ENCODE results near the gene SPATA24.
"Not testable (repeated sequence)": the region's sequence is repeated elsewhere in the genome, so short reads cannot be mapped to it uniquely, and the experiment has no call there.

SPATA24 gene

DNA sequence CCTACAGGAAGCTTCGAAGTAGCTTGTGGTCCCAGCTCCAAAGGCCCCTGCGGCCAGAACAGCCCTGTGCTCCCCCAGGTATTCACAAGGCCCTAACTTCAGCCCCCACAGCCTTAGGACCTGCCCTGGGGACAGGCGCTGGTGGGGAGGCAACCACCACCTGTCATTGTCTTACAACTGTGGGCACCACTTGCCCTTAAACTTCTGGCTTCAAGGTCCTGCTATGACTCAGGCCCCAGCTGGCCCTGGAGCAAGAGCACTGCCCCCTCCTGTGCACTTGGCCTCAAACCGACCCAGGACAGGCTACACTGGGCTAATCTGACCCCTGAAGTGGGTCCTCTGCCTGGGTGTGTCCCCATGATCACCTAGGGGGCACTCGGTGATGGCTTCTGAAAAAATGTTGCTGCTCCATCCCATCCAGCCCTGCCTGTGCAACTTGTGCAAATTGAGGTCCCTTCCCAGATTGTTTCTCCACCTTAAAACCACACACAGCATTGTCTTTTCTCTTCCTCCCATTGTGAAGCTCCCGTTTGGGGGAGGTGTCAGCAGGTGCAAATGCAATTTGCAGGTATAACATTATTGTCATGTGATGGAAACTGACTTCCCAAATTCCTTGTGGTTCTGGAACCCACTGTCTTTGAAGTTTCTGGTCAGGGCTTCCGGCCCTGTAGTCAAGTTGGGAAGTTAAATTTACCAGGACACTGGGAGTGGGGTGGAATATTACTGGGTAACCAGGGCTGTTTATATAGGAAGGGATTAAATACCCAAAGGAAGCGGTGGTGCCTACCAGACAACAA lies 7.8 kb downstream of the SPATA24 start:
- no peak for DNase-seq (ENCODE audit: low read depth in 2 of 2, low spot score in 1 of 2)

GRCh38 chr5:139394654-139395566 lies 9.0 kb downstream of the SPATA24 start, which contains the start of gene PROB1:
Gene PROB1 (minus strand): TSS chr5:139395104. CDS start chr5:139395081, 23 bp downstream.
- DNase-seq (ENCODE audit: low read depth in 2 of 2, low spot score in 1 of 2), result no peak

- no peak for DNase-seq (ENCODE audit: low read depth in 2 of 2, low spot score in 1 of 2)
Observed at GRCh38 chr5:139394123-139394653, 9.7 kb downstream of the SPATA24 start.

DNA sequence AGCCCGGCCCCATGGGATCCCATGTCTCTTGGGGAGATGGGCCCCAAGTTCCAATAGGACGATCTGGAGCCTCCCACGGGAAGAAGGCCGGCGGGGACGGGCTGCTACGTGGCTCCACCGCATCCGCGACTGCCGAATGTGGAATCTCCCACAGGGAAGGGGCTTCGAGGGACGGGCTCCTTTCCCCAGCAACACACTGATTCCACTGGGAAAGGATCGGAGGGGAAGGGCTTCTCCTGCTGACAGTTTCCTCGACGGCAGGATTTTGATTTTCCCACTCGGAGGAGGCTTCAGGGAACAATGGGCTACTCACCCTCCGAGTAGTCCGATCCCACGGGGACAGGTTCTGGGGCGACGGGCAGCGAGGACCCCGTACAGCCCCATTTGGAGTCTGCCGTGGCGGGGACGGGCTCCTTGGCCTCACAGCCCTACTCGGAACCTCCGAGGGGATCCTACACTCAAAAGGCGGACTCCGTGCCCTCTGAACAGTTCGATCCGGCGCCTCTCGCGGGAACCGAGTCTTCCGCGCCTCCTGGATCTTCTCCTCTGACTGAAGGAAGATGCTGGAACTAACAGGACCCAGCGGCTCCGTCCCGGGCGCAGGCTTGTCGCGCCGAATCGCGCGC lies 10.3 kb downstream of the SPATA24 start:
- DNase-seq (ENCODE audit: low read depth in 2 of 2, low spot score in 1 of 2), result no peak

GRCh38 chr5:139392678-139393496 lies 11.0 kb downstream of the SPATA24 start:
- DNase-seq (ENCODE audit: low read depth in 2 of 2, low spot score in 1 of 2), result peak; percentile 37 to 59

- DNase-seq (ENCODE audit: low read depth in 2 of 2, low spot score in 1 of 2), result no peak
Observed at GRCh38 chr5:139392324-139392677, 11.6 kb downstream of the SPATA24 start.

DNA sequence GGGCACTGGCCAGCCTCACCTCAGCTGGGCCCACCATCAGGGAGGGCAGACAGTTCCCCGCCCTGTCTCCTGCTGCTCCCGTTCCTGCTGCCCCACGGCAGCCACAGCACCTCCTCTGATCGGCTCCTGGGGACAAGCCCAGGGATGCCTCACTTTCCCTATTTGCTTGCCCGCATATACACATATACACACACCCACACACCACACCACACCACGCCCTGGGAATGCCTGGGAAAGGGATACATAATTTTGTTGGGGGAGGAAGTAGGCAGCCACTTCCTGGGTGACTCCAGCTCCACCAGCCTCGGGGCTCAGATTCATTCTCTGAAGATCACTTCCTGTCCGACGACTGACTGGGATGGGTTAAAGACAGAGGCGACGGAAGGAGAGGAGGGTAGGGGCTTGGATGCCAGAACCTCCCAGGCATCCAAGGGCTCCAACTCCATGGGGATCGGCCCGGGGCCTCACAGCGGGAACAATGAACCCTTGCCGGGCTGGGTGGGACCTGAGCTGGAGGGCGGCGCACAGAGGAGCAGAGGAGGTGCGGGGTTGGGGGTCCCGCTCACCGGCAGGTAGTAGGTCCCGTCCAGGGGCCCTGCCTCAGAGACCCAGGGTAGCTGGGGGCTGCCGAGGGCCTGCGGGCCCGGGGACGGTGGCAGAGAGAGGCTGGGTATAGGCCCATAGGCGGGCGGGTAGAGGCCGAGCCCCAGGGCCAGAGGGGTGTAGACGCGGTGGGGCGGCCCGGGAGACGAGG lies 12.1 kb downstream of the SPATA24 start:
- no peak for DNase-seq (ENCODE audit: low read depth in 2 of 2, low spot score in 1 of 2)

DNA sequence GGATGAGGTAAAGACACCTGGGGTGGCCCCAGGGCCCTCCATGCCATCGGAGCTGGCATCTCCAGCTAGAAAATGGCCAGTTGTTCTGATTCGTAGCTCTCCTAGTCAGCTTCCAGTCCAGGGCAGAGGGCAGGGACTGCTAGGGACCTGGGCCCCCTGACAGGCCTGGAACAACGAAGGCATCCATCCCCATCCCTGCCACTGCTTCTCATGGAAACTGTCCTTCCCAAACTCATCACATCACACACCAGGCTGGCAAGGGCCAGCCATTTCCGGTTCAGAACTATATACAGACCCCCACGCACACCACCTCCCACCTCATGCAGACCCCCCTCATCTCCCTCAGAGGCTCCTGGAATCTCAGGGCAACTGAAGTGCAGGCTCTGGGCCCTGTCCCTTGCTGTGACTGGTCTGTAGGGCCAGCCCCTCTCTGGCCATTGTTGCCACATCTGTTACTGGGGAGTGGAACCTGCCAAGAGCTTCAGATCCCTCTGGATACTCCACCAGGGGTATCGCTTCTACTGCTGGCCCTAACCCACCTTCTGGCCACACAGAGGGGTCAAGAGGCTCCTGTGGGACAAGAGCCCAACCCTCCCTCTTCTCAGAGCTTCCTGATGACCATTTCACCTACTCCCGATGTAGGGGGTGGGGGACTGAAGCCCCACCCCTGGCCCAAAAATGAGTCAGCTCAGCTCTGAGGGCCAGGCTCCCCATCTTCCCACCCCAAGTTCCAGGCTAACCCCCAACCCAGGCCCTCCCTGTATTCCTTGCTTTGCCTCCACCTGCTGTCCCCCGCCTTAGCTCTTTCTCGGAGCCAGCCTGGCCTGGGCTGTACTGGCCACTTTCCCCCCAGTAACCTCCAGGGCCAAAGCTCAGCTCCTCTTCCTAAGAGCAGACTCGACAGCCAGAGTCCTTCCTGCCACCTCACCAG lies 13.0 kb downstream of the SPATA24 start:
- no peak for DNase-seq (ENCODE audit: low read depth in 2 of 2, low spot score in 1 of 2)

DNA sequence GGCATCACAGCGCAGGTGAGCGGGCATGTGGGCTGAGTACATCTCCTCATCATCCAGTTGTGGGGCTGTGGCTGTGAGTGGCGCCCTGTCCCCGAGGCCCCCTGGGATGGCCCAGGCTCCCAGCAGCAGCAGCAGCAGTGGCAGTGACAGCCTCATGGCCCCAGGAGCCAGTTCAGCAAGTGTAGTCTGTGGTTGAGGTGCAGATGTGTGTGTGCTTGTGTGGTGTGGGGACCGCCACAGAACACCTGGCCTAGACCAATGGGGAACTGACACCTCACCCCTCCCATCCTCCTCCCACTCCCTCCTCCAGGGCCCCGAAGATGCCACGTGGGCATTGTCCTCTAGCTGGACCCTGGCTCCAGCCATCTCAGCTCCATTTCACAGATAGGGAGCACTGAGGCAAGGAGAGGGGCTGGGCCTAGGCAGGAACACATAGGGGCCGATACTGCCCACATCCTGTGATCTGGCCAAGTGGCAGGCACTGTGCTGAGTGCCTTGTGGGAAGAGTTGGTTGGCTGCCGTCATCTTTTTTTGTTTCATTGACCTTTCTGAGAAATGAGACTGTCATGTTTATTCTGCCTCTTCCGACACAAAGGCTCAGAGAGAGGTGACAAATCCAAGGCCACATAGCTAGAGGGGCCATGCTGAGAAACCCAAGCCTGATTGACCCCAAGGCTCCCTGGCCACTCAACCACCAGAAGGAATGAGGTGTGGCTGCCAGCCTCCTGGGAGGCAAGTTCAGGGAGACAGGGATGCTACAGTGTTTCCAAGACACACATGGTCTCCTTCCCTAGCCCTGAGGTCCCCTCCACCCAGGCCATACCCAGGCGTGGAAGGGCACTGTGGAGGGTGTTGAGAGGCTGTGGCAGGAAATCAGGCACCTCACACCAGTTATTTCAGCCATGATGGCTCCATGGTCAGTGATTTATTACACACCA lies 13.9 kb downstream of the SPATA24 start, which contains the start of gene MZB1:
MZB1 (minus strand) TSS at position 213 of the 938 bp plus-strand sequence; CDS start at position 156, 57 bp downstream.
- peak in 1 of 2 donors; percentile 28 for DNase-seq (ENCODE audit: low read depth in 2 of 2, low spot score in 1 of 2)

DNA sequence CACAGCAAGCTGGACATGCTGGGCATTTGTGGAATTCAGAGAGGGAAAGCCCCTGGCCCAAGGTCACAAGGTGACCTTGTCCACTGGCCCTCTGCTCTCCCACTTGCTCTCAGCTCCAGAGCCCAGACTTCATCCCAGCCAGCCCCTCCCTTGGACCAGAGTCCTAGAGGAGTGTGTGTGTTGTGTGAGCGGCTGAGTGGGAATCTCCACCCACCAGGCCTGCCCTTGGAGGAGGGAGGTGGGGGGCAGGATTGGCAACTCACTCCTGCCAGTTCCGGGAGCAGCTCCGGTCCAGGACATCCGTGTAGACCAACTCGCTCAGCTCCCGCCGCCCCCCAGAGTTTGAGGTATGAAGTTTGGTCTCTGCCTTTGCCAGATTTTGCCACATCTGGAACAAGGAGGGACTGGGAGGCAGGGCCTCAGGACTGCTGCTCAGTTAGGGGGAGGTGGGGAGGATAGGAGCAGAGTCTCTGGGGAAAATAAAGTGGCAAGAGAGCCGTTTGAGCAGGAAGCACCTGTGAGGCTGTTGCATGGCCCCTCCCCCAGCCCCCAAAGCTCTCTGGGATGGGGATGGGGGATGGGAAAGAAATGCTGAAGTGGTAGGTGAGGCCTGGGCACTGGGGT lies 15.6 kb downstream of the SPATA24 start:
- no peak for DNase-seq (ENCODE audit: low read depth in 2 of 2, low spot score in 1 of 2)

DNA sequence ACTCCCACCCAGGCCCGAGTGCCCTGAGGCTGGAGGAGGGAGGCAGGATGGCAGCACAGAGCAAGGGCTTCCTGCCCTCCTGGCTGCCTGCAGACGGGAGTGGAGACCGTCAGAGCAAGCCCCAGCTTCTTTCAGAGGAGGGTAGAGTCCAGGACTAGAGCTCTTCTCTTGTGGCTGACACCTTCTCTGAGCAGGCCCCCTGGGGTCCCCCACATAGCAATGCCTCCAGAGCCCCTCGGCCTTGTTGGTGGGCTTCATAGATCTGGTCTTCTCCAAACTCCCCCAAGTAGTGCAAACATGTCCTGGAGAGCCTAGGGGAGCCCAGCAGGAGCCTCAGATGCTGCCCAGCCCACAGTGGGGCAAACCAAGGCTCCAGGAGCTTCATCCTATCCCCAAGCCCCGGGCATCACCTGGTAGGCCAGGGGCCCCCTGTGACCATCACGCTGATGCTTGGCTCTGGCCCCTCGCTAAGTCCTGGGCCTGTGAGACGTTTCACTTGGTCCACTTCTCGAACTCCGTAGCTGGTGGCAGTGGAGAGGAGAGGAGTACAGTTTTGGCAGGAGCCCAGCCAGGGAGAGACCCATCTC lies 16.2 kb downstream of the SPATA24 start:
- no peak for DNase-seq (ENCODE audit: low read depth in 2 of 2, low spot score in 1 of 2)

- DNase-seq (ENCODE audit: low read depth in 2 of 2, low spot score in 1 of 2), result not testable (repeated sequence)
Observed at GRCh38 chr5:139386956-139387355, 16.9 kb downstream of the SPATA24 start.

DNA sequence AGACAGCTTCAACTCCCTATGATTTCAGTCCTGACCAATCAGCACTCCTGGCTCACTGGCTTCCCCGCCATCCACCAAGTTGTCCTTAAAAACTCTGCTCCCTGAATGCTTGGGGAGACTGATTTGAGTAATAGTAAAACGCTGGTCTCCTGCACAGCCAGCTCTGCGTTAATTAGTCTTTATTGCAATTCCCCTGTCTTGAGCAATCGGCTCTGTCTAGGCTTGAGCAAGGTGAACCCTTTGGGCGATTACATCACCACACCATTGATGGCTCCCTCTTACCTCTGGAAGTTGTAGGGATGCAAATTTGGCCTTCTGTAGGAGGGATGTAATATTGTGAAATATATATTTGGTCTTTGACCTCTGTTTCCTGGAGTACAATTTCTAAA lies 17.8 kb downstream of the SPATA24 start:
- no peak for DNase-seq (ENCODE audit: low read depth in 2 of 2, low spot score in 1 of 2)

- DNase-seq (ENCODE audit: low read depth in 2 of 2, low spot score in 1 of 2), result no peak
Observed at GRCh38 chr5:139385061-139386049, 18.5 kb downstream of the SPATA24 start.

DNA sequence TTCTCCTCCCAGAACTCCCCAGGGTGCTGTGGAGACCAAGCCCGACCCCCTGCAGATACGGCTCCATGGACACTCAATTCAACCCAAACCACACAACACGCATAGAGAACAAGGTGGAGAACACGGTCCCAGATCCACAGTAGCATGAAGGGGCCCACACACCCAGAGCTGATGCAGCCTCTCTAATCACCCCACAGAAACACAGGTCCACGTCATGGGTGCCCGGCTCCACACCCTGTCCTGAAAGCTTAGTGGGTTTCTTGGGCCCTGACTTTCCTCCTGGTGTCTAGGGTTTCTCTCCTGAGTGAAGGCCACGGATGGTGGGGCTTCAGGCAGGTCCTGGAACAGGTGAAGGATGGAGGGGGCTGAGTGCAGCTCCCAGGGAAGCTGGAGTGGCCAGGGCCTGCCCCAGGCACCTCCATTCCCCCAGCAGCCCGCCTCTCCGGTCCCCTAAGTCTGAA lies 19.3 kb downstream of the SPATA24 start:
- DNase-seq (ENCODE audit: low read depth in 2 of 2, low spot score in 1 of 2), result no peak
